DMS 273 (cell line): ENCODE data around the gene DCDC2B.
"Not testable (repeated sequence)": the region's sequence is repeated elsewhere in the genome, so short reads cannot be mapped to it uniquely, and the experiment has no call there.

Experiments used
- DNase-seq: peaks from one replicate; lab custom pipeline; 2025; ENCODE audit not compliant: unreplicated experiment; lab: John Stamatoyannopoulos, UW

The DCDC2B gene

GRCh38 chr1:32255072-32256071 is 46.5 kb downstream of the DCDC2B start:
- DNase-seq = no peak

GRCh38 chr1:32256473-32257226 is 47.8 kb downstream of the DCDC2B start:
- no peak for DNase-seq

GRCh38 chr1:32257227-32257508 is 48.3 kb downstream of the DCDC2B start:
- no peak for DNase-seq

- DNase-seq = not testable (repeated sequence)
Measured at GRCh38 chr1:32263236-32263593, 54.3 kb downstream of the DCDC2B start.

- no peak for DNase-seq
Measured at GRCh38 chr1:32263744-32264143, 54.9 kb downstream of the DCDC2B start.
